ENCODE data around the gene TIMP4.

GRCh38 chr3:12147049-12147780, 11.5 kb downstream of the TIMP4 start:
- no peak for TF ChIP-seq POLR2AphosphoS2 (conservative IDR thresholded peaks at IDR 0.05; ENCODE audit: low read length)
- no peak for TF ChIP-seq POLR2A (IDR thresholded peaks at IDR 0.05; ENCODE audit: low read length)
- no peak for TF ChIP-seq CTCF (IDR thresholded peaks at IDR 0.05)
- TF ChIP-seq JUNB (IDR thresholded peaks at IDR 0.05): no peak
- TF ChIP-seq JUN (IDR thresholded peaks at IDR 0.05): no peak
- TF ChIP-seq RAD21 (conservative IDR thresholded peaks at IDR 0.05 in 1 of 2, IDR thresholded peaks at IDR 0.05 in 1 of 2): no peak
- TF ChIP-seq EP300 (IDR thresholded peaks at IDR 0.05): no peak
- no peak for TF ChIP-seq BHLHE40 (IDR thresholded peaks at IDR 0.05; ENCODE audit: low read depth, low read length)
- TF ChIP-seq REST (IDR thresholded peaks at IDR 0.05): no peak
- no peak for TF ChIP-seq SMC3 (IDR thresholded peaks at IDR 0.05)
- TF ChIP-seq ZC3H11A (IDR thresholded peaks at IDR 0.05): no peak
- TF ChIP-seq MAFK (IDR thresholded peaks at IDR 0.05; ENCODE audit: partially characterized antibody): no peak
- no peak for TF ChIP-seq MAX (IDR thresholded peaks at IDR 0.05)

Measured in A549 (cell line).